ENCODE measurements around the gene AJM1.

- TF ChIP-seq PHF8 (conservative IDR thresholded peaks at IDR 0.05; ENCODE audit: low read depth, low read length), result no peak
- no peak for TF ChIP-seq CTCF (IDR thresholded peaks at IDR 0.05; ENCODE audit: control extremely low read depth in 1 of 3, insufficient read depth in 1 of 3, low read depth in 1 of 3, low read length in 3 of 3)
These were observed 5.0 kb upstream of the AJM1 start for GRCh38 chr9:136837146-136837855.

All from H1 (cell line).